ENCODE results near the gene EME2.
A peak's percentile ranks its signal among the peaks of the same experiment; 100 is the strongest.

The EME2 gene

DNA sequence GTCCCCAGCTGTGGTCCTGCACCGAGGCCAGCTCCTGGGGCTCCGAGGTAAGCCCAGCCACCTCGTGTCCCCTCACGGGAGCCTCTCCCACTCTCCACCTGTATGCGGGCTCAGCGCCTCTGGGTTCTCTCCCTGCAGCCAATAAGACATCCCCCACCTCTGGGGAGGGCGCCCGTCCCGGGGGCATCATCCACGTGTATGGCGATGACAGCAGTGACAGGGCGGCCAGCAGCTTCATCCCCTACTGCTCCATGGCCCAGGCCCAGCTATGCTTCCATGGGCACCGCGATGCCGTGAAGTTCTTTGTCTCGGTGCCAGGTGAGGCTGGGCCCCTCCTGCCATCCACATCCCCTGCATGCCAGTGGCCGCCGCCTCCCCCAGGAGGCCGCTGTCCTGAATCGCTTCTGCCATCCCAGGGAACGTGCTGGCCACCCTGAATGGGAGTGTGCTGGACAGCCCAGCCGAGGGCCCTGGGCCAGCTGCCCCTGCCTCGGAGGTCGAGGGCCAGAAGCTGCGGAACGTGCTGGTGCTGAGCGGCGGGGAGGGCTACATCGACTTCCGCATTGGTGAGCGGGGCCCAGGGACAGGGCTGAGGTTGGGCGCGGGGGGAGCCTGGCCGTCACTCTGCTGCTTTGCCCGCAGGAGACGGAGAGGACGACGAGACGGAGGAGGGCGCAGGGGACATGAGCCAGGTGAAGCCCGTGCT is 4.4 kb upstream of the EME2 start:
- no peak for DNase-seq

DNA sequence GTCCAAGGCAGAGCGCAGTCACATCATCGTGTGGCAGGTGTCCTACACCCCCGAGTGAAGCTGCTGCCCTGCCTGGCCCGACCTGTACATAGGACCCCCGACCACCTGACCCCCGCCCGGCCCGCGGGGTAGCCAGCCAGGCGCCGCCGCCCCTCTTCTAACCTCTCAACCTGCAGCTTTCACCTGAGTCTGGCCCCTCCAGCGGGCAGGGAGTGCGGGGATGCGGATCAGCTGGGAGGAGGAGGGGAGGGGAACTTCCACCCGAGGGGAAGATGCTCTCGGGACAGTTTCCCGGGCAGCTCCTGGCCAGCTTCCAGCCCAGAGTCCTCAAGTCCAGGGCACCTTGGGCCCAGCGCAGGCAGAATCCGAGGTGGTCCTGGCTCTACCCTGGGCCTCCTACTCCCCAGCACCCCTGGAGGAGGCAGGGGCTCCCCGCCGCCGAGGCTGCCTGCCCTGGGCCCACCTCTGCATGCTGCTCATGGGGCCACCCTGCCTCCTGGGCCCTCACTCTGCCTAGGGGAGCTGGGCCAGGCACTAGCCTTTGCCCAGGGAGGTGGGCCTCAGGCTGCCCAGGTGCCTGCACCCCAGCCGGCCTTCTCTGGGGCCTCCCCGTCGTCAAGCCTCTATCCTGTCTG is 3.7 kb upstream of the EME2 start:
- DNase-seq: no peak

DNA sequence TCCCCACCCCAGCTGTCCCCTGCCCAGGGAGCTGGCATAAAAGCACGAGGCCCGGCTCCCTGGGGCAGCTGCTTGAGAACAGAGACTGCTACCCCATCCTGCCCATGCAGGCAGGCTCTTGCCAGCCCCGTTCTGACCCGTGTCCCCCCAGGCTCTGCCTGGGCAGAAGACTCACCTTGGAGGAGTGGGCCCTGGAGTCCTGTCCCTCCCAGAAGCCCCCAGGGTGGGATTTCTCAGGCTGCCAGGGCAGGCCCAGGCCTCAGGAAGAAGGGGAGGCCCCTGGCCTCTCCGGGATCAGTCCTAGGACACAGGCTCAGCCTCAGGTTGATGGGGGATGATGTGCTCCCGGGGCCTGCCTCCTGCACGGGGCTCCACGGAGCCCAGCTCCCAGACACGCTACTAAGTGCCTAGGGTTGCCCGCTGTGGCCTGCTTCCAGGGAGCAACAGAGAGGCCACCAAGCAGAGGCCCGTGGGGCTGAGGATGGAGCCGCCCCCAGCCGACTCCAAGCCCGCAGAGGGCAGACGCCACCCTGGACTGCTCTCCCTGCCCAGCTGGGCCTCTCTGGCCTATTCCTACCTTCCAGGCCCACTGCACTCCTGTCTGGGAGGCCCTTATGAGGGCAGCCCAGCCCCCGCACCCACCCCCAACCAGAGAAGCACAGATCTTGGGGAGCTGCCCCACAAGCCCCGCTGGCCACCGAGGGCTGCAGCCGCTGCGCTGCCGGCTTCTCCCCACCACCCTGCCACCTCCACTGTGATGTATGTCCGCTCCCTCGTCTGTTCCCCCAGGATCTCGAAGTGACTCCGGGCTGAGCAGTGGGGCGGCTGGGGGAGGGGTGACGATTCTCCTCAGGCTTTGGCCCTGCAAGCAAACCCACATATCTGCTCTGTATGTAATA is 3.0 kb upstream of the EME2 start:
- DNase-seq: no peak

DNA sequence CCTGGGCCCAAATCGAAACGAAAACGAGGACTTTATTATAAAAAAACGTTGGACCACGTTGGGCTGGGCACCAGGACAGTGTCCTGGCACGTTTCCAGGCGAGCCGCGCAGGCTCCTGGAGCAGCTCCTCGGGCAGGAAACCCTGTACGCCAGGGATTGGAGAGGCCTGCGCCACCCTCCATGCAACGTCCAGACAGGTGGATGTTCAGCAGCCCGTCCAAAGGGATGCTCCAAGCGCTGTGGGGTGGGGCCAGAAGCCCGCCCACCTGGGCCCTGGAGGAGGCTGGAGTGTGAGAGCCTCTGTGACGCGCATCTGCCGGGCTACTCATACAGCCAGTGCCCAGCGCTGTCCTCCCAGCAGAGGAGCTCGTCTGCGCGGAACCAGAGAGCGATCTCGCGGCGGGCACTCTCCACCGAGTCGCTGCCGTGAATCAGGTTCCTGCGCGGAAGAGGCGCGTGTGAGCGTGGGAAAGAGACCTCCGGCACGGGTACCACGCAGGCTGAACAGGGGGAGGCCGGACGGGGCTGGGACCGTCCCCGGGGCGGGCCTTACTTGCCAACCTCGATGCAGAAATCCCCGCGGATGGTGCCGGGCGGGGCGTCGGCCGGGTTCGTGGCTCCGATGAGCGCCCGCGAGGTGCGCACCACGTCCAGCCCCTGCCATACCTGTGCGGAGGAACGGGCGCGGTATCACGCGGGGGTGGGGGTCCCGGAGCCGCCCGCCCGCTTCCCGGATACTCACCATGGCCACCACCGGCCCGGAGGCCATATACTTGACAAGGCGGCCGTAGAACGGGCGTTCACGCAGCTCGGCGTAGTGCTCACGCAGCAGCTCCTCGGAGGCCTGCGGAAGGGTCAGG is 2.1 kb upstream of the EME2 start:
- DNase-seq: peak; percentile 56

DNA sequence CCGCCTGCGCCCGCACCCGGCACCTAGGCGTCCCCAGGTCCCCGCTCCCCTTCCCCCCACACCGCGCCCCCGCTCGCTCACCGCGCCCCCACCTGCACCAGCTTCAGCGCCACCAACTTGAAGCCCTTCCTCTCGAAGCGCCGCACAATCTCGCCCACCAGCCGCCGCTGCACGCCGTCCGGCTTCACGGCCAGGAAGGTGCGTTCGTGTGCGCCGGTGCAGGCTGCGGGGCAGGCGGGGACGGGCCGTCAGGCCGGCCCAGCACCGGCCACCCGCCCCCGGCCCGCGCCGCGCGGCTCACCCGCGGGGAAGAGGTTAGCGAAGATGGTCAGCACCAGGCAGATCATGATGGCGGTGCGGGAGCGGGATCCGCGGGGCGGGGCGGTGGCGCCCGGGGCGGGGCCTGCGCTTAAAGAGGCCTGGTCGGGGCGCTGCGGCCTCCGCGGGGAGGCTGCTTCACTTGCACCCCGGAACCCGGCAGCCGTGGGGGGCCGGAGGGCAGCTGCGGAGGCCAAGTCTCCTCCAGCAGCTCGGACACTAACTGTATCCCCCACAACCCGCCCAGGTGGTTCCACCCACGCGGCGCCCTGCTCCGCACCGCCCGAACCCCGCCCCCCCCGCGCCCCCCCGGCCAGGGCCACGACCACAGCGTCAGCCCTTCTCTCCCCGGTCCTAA is 1.3 kb upstream of the EME2 start, which contains the start of gene NME3:
TSS of gene NME3 (minus strand) at position 356 of the 676 bp plus-strand sequence. CDS start at position 347, 9 bp downstream.
- DNase-seq: peak; percentile 86

DNA sequence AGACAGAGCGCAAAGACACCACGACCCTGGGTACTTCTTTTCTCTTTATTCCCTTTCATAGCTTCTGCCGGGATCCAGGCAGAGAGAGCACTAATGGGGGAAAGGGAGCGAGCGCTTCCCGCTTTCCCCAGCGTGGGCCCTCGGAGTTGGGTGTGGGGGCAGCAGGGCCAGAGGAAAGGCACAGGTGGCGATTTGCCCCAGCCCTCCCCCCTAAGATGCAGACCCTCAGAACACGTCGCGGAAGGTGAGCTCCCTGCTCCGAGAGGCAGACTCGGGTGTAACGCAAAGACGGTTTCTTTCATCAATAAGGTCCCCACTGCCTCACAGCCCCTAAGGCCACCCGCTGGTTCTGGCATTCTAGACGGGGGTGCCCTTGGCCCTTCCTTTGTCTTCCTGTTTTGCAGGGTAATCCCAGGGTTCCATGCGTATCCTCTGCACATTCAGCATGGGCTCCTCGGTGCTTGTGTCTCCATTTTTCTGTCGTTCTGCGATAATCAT is 697 bp upstream of the EME2 start:
- DNase-seq: no peak

DNA sequence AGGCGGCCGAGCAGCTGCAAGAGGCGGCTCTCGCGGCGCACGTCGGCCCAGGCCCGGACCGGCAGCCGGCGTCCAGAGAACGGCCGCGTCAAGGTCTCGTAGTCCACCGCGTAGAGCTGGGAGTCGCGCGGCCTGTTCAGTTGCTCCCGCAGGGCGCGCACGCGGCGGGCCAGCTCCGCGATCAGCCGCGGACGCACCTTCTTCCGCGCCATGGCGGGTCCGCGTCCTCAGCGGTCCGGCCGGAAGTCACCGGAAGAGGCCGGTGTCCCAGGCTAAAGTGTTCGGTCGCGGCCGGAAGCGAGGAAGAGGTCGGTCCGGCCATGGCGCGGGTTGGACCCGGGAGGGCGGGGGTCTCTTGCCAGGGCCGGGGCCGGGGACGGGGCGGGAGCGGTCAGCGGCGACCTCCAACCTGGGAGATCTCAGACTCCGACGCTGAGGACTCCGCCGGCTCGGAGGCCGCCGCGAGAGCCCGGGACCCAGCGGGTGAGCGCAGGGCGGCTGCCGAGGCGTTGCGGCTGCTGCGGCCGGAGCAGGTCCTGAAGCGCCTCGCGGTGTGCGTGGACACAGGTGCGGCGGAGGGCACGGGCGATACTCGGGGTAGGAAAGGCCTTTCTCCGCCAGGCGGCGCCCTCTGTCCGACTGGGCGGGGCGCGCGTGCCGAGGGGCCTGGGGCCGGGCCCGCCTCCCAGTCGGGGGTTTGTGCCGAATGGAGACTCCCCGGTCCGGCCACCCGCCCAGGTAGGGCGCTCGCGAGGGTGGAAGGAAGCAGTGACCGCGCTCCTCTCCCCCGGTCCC is 495 bp downstream of the EME2 start, which contains the start of gene MRPS34:
TSS of gene MRPS34 (minus strand) at position 227 of the 795 bp plus-strand sequence. CDS start at position 212, 15 bp downstream.
- DNase-seq: peak; percentile 91

DNA sequence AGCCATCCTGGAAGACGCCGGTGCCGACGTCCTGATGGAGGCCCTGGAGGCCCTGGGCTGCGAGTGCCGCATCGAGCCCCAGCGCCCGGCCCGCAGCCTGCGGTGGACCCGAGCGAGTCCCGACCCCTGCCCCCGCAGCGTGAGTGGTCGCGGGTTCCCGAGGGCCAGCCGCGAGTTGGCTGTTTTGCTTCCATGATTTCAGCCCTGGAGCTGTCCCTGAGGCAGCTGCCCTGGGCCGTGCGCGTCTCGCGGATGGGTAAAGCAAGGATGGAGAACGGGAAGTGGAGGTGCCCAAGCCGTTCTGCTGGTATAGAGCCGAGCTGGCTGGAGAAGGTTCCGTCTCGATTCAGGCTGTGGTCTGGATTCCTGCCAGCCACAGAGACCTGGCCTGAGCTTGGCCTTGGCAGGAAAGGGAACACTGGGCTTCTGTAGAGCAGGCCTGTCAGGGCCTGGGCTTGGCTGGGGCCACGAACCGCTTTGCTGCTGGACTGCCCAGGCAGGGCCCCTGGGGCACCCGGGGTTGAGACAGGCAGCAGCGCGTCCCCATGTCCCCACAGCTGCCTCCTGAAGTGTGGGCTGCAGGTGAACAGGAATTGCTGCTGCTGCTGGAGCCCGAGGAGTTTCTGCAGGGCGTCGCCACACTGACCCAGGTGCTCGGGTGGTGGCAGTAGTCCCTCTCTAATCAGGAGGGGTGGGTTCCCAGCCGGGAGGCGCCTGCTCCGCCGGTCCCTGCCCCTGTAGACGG is 1.3 kb downstream of the EME2 start:
- DNase-seq: no peak

DNA sequence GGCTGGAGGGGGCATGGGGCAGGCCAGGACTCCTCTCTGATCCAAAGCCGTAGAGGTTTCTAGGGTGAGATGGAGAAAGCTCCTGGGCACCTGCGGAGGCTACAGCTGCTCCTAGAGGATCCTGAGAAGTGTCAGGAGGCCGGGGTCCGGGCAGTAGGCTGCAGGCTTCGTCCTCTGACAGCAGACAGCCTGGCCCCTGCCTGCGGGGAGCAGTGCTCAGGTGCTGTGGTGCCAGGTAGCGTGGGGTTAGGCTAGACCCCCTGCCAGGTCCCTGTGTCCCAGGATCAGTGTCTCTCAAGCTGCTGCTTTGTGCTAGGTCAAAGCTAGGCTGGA is 1.8 kb downstream of the EME2 start:
- no peak for DNase-seq

DNA sequence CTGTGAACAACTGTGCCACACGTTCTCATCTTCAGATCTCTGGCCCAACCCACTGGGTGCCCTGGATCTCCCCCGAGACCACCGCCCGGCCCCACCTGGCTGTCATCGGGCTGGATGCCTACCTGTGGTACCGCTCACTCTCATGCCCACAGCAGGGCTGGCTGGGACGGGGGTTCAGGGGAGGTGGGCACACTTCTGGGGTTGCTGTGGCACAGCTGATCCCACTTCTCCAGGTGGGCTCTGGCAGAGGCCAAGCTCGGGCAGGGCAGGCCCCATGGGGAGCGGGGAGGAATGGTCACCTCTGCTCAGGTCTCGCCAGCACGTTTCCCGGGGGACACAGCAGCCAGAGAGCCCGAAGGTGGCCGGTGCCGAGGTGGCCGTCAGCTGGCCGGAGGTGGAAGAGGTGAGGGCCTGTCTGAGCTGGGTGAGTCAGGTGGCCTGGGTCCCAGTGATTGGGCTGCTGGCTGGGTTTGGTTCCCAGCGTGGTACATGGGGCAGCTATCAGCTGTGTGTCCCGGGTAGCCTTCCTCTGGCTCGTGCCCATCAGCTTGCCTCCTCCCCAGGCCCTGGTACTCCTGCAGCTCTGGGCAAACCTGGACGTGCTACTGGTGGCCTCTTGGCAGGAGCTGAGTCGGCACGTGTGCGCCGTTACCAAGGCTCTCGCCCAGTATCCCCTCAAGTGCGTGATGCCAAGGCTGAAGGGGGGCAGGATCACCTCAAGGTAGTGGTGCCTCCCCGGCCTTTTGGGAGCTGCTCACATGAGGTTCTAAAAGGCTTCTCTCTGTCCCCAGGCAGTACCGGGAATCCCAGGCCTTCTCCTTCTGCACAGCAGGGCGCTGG is 2.6 kb downstream of the EME2 start:
- no peak for DNase-seq

DNA sequence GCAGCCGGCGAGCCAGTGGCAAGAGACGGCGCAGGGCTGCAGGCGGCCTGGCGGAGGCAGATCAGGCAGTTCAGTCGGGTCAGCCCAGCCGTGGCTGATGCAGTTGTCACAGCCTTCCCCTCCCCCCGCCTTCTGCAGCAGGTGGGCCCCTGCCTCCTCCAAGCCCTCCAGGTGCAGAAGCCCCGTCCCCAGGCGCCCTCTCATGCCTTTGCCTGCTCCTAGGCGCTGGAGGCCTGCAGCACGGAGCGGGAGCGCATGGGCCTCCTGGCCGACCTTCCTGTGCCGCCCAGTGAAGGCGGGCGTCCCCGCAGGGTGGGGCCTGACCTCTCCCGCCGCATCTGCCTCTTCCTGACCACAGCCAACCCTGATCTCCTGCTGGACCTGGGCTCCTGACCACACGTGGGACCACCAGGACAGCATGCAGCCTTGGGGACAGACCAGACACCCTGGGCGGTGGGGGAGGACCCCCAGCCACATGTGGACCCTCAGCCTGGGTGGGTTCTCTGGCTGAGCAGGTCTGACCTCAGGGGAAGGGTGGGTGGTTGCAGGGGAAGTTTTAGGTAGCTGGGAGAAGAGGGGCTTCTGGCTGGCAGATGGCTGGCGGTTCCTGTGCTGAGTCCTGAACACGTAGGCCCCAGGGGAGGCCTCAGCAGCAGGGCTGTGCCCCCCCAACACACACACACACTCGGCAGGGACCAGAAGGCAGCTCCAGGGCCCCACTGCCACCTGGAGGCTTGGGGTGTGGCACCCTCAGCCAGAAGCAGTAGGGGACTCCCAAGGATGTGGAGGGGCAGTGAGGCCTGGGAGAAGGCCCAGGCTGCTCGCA is 3.4 kb downstream of the EME2 start:
- no peak for DNase-seq

DNA sequence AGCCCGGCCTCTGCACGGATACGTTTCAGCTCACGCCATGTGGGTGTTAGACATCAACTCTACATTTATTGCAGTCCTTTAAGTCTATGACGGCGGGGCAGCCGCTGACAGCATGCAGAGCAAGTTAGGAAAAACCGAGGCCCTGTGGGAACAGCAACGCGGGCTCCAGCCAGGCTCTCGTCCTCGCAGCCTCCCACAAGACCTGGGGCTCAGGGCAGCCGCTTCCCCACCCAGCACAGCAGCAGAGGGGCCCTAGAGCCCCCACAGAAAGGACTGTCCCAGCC is 4.0 kb downstream of the EME2 start:
- DNase-seq: no peak

DNA sequence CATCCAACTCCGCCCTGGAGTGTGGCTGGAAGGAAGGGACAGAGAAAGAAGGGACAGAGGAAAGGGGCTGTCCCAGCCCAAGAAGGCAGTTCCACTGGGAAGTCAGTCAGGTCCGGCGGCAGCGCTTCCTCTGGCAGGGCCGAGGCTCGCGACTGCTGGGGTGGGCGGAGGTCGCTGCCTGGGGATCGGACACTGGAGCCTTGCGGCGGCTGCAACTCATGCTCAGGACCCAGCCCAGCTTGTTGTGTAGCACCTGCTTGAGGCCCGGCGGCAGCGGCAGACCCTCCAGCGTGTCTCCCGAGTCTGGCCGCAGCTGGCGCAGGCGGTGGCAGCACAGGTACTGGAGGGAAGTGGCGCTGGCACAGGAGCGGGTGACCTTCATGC is 4.4 kb downstream of the EME2 start:
- no peak for DNase-seq

DNA sequence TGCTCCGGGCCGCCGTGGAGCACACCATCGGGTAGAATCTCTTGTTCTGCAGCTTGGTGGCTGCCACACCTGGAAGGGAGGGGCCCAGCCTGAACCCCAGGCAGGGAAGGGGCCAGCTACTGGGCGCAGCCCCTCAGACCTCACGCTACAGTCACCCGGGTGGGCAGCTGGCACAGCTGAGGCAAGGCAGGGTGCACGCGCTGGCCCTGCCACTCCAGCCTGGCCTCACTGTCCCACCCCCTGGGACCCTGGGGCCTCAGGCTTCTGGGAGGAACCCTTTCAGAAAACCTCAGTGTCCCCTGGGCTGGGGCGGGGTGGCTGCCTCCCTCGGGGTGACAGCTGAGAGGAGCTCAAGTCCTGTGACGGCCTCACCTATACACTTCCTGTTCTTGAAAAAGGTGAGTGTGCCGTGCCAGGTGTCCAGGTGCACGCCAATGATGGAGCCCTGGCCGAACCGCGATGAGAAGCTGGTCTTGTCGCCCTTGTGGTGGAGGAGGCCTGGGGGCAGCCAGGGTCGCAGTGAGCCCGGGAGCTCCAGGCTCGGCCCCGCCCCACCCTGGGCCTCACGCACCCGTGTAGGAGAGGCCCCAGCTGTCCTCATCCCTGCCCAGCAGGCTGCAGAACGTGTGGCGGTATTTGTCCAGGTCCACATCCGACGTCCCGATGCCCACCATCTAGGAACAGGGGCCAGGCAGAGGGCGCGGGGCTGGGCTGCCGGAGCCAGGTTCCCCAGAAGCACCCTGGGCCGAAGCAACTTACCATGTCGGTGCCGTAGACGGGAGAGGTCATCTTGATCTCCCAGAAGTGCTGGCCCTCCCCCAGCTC is 5.0 kb downstream of the EME2 start:
- no peak for DNase-seq

DNA sequence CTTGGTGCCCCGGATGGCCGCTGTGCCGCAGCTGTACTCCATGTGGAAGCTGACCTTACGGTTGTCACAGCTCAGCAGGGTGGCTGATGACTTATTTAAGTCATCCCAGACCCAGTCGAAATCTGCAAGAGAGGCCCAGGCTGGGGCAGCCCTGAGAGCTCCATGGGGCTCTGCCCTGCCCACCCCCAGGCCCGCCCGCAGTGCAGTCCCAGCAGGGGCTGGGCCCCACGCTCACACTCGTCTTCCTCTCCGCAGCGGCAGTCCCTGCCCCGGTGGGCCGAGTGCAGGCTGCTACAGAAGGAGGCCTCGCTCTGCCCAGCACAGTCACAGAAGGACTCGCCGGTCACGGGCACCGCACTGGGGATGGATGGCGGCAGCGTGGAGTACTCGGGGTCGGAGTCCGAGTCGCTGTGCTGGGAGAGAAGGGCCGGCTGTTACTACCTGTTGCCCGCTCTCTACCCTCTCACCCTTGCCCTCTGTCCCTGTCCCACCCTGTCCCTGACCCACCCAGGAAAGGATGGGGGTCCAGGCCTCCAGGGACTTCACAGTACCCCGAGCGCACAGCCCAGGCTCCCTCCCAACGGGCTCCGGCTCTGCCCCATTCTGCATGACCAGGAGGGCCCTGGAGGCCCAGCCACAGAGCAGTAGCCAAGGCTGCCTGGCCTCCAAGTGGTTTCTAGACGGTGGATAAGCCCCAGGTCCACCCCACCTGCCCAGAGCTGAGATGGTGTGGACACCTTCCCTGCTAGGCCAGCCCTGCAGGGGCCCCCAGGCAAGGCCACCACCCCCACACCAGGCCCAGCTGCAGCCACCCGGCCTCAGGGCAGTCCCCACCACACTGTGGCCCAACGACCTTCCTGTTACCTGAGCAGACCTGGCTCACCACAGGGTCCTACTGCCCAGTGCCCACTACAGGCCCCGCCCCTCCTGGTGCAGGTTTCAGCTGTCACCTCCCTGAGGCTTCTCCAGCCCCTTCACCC is 5.9 kb downstream of the EME2 start:
- no peak for DNase-seq

DNA sequence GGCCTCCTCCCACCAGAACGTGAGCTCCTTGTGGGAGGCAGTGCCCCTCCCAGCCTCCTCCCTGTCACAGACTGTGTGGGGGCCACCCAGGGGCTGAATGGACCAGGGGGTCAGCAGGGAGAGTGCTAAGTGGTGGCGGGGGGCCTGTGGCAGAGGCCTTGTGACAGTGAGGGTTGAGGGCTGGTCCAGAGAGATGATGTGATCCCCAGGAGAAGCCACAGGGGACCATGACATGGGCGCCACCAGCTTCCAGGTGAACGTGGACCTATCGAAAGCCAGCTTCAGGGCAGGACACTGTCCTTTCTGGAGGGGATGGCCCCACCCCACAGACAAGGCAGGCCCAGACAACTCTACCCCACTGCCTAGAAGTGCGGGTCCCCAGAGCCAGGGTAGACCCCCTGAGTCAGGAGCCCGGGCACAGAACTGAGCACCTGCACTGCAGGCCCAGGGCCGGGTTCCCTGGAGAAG is 6.7 kb downstream of the EME2 start:
- no peak for DNase-seq
